Activated CD8-positive, alpha-beta memory T cell treated with anti-CD3 and anti-CD28 coated beads for 1 hour (primary cell): ENCODE data around the gene ZNF101.
A peak's percentile ranks its signal among the peaks of the same experiment; 100 is the strongest.

Experiments
- DNase-seq, 2 donors: peaks; one replicate each; pipeline ENCODE4 v3.0.0-alpha.2; 2020; ENCODE audit warnings: low read depth in 1 of 2; ENCODE audit errors: extremely low read depth in 1 of 2

The ZNF101 gene

DNA sequence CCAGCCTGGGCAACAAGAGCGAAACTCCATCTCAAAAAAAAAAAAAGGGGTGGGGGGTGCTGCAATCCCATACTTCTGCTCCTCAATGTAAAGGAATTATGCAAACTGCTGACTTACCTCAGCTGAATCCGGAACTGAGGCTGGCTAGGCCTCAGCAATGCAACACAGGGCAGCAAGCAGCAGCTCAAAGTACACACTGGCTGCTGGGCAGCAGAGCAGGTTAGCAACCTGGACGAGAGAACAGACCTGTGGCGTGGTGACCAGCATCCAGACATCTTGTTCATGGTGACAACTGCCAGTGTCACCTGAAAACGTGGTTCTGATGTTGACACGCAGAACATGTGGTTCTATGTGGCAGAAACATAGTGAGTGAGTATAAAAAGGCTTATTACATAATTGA lies 36.2 kb downstream of the ZNF101 start:
- DNase-seq = no peak

DNA sequence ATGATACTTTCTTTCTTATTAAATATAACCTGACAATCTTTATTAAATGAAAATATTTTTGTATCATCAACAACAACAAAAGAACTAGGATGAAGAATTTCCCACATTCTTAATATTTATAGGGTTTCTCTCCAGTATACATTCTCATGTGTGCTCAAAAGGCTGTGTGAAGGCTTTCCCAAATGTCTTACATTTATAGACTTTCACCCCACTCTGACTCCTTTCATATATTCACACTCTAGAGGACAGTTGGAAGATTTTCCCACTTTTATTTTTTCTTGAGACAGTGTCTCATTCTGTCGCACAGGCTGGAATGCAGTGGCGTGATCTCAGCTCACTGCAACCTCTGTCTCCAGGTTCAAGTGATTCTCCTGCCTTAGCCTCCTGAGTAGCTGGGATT lies 41.9 kb downstream of the ZNF101 start:
- no peak for DNase-seq

DNA sequence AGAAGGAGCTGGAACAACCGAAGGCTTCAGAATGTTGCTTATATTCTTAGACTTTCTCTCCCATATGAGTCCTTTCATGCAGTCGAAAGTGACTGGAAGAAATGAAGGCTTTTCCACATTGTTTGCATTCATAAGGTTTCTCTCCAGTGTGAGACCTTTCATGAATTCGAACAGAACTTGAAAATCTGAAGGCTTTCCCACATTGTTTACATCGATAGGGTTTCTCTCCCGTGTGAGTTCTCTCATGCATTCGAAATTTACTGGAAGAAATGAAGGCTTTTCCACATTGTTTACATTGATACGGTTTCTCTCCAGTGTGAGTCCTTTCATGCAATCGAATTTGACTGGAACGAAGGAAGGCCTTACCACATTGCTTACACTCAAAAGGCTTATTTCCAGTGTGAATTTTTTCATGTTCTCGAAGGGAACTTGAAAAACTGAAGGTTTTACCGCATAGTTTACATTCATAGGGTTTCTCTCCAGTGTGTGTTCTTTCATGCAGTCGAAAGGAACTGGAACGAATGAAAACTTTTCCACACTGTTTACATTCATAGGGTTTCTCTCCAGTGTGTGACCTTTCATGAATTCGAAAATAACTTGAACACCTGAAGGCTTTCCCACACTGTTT lies 42.8 kb downstream of the ZNF101 start:
- DNase-seq = no peak

DNA sequence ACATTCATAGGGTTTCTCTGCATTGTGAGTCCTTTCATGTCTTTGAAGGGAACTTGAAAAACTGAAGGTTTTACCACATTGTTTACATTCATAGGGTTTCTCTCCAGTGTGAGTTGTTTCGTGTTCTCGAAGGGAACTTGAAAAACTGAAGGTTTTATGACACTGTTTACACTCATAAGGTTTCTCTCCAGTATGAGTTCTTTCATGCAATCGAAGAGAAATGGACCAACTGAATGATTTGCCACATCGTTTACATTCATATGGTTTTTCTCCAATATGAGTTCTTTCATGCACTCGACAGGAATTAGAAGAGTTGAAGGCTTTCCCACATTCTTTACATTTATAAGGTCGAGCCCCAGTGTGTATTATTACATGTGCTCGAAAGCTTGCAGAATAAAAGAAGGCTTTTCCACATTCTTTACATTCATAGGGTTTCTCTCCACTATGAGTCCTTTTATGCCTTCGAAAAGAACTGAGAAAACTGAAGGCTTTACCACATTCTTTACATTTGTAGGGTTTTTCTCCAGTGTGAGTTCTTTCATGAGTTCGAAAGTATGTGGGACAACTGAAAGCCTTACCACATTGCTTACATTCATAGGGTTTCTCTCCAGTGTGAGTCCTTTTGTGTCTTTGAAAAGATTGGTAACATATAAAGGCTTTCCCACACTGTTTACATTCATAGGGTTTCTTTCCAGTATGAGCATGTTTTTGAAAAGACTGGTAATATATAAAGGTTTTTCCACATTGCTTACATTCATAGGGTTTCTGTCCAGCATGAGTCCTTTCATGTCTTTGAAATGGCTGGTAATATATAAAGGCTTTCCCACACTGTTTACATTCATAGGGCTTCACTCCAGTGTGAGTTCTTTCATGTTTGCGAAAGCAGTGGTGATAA lies 43.5 kb downstream of the ZNF101 start:
- DNase-seq = no peak

DNA sequence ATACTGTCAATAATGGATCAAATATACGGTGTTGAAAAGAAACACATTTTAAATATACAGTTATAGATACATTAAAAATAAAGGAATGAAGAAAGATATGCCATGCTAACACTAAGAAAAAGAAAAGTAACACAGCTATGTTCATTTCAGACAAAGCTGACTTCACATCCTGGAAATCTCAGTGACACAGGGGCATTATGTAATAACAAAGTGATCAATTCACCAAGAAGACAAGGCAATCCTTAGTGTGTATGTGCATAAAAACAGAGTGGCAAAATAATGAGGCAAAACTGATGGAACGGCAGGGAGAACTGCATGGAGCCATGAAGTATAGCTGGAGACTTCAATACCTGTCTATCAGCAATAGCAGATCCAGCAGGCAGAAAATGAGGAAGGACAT lies 51.2 kb downstream of the ZNF101 start:
- no peak for DNase-seq

GRCh38 chr19:19721896-19722295 lies 53.3 kb downstream of the ZNF101 start:
- DNase-seq = no peak

GRCh38 chr19:19732579-19733501 lies 64.2 kb downstream of the ZNF101 start, which contains the start of gene ZNF14:
ZNF14 (minus strand) TSS chr19:19733112; CDS start chr19:19732958, 154 bp downstream.
- peak; percentile 79 to 82 for DNase-seq
